Ascending aorta (tissue), 2 donors: Measurements from ENCODE around the gene FGFR4. TPM values are rescaled to one million over a fixed set of nuclear protein-coding genes. Genes with fewer than 3 reads are reported as not detected.

ENCODE experiments used
- DNase-seq, 2 donors: peaks; one replicate each; pipeline ENCODE4 v3.0.0-alpha.2; 2019; ENCODE audit warnings: low spot score in 2 of 2
- H3K27ac ChIP-seq, 2 donors: fragments of 200-600 bp; sonication (generic); one replicate each; pipeline ENCODE4 v1.5.1; 2016 to 2017; ENCODE audit warnings: mild to moderate bottlenecking in 1 of 2
- H3K27me3 ChIP-seq: fragments of 200-600 bp; sonication (generic); one replicate; pipeline ENCODE4 v1.5.1; 2017
- H3K36me3 ChIP-seq, 2 donors: fragments of 200-600 bp; sonication (generic); one replicate each; pipeline ENCODE4 v1.5.1; 2016
- H3K4me1 ChIP-seq, 2 donors: fragments of 200-600 bp; sonication (generic); one replicate each; pipeline ENCODE4 v1.5.1; 2016 to 2017; ENCODE audit warnings: mild to moderate bottlenecking in 1 of 2
- H3K4me3 ChIP-seq, 2 donors: fragments of 200-600 bp; sonication (generic); one replicate each; pipeline ENCODE4 v1.5.1; 2016 to 2017; ENCODE audit warnings: mild to moderate bottlenecking in 1 of 2
- H3K9me3 ChIP-seq, 2 donors: fragments of 200-600 bp; sonication (generic); one replicate each; pipeline ENCODE4 v1.5.1; 2016
- intact Hi-C: fragments of 100-400 bp; cut with DNase I; formaldehyde crosslinking; loops from one replicate; pipeline ENCODE4 v1.15.1; 2023
- total RNA-seq: library from RNA; depleted of rRNA; stranded (reverse); fragments of >200 nt; gene quantifications from one replicate; pipeline ENCODE4 v1.1.0, GENCODE V29; 2016
- TF ChIP-seq, protein P1 (sequence below), 3 experiments: fragments of 200-600 bp in 2 of 3; fragments of 450-650 bp in 1 of 3; sonication (generic) in 2 of 3; IDR thresholded peaks; one replicate each; pipeline ENCODE4 v1.5.1; 2016 to 2019; ENCODE audit warnings: antibody characterized with exemption in 3 of 3, mild to moderate bottlenecking in 1 of 3, moderate library complexity in 1 of 3

The FGFR4 gene
- total RNA-seq, 1 donor from 2014 or later, result 0.85 TPM

GRCh38 chr5:177098120-177098469, 11.4 kb downstream of the FGFR4 start:
- no peak for DNase-seq
- H3K36me3 ChIP-seq, result no peaks in the 10 kb centered on the region

GRCh38 chr5:177098470-177099141, 11.9 kb downstream of the FGFR4 start:
- TF ChIP-seq, protein P1, sequence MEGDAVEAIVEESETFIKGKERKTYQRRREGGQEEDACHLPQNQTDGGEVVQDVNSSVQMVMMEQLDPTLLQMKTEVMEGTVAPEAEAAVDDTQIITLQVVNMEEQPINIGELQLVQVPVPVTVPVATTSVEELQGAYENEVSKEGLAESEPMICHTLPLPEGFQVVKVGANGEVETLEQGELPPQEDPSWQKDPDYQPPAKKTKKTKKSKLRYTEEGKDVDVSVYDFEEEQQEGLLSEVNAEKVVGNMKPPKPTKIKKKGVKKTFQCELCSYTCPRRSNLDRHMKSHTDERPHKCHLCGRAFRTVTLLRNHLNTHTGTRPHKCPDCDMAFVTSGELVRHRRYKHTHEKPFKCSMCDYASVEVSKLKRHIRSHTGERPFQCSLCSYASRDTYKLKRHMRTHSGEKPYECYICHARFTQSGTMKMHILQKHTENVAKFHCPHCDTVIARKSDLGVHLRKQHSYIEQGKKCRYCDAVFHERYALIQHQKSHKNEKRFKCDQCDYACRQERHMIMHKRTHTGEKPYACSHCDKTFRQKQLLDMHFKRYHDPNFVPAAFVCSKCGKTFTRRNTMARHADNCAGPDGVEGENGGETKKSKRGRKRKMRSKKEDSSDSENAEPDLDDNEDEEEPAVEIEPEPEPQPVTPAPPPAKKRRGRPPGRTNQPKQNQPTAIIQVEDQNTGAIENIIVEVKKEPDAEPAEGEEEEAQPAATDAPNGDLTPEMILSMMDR (IDR thresholded peaks at IDR 0.05), result no peak
- no peaks in the 10 kb centered on the region for H3K9me3 ChIP-seq
- no peak overlapping the region for H3K4me3 ChIP-seq
- no peak overlapping the region for H3K27ac ChIP-seq
- DNase-seq, result no peak
- no peaks in the 10 kb centered on the region for H3K36me3 ChIP-seq
- H3K4me1 ChIP-seq, result no peaks in the 10 kb centered on the region
- intact Hi-C loops, result no loop called here
- H3K27me3 ChIP-seq, result no peaks in the 10 kb centered on the region

More at GRCh38 chr5:177098120-177098469, 11.4 kb downstream of the FGFR4 start:
- H3K27ac ChIP-seq, result no peak overlapping the region
- TF ChIP-seq, protein P1 (IDR thresholded peaks at IDR 0.05), result no peak
- H3K27me3 ChIP-seq, result no peaks in the 10 kb centered on the region
- no peak overlapping the region for H3K4me3 ChIP-seq
- intact Hi-C loops, result no loop called here
- no peaks in the 10 kb centered on the region for H3K4me1 ChIP-seq
- no peaks in the 10 kb centered on the region for H3K9me3 ChIP-seq

DNA sequence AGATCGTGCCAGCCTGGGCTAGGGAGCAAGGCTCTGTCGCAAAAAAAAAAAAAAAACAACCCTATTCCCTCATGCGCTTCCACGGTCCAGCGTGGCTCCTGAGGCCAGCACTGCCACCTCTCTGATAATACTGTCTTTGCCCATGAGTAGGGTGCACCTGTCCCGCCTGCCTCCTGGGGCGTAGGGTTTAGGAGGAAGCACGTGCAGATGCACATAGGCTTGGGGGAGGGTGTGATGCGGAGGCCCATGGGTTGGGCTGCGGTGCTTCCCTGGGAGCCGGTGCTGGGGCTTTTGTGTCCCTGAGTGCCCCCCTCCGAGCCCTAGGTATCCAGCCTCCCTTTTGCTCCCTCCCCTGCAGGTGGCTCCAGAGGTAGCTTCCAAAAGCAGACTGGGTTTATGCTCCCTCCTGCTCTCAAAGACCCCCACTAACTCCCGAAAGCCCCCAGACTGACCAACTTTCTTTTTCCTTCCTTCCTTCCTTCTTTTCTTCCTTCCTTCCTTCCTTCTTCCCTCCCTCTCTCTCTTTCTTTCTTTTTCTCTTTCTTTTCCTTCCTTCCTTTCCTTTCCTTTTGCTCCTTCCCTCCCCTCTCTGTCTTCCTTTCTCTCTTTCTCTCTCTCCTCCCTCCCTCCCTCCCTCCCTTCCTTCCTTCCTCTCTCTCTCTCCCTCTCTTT, 12.8 kb downstream of the FGFR4 start:
- H3K4me1 ChIP-seq, result no peaks in the 10 kb centered on the region
- intact Hi-C loops, result no loop called here
- no peak overlapping the region for H3K4me3 ChIP-seq

GRCh38 chr5:177100714-177101121, 14.0 kb downstream of the FGFR4 start:
- Histone ChIP-seq H3K4me1 (no peaks in the 10 kb centered on the region), H3K27ac (no peak overlapping the region), H3K9me3 (no peaks in the 10 kb centered on the region), H3K36me3 (no peaks in the 10 kb centered on the region), H3K4me3 (no peak overlapping the region), H3K27me3 (no peaks in the 10 kb centered on the region)
- TF ChIP-seq, protein P1 (IDR thresholded peaks at IDR 0.05), result no peak
- no peak for DNase-seq
- intact Hi-C loops, result no loop called here

More for the DNA sequence above, 12.8 kb downstream of the FGFR4 start:
- no peak overlapping the region for H3K27ac ChIP-seq
- H3K27me3 ChIP-seq, result no peaks in the 10 kb centered on the region
- no peak for DNase-seq
- no peaks in the 10 kb centered on the region for H3K36me3 ChIP-seq
- H3K9me3 ChIP-seq, result no peaks in the 10 kb centered on the region
- TF ChIP-seq, protein P1 (IDR thresholded peaks at IDR 0.05), result no peak

DNA sequence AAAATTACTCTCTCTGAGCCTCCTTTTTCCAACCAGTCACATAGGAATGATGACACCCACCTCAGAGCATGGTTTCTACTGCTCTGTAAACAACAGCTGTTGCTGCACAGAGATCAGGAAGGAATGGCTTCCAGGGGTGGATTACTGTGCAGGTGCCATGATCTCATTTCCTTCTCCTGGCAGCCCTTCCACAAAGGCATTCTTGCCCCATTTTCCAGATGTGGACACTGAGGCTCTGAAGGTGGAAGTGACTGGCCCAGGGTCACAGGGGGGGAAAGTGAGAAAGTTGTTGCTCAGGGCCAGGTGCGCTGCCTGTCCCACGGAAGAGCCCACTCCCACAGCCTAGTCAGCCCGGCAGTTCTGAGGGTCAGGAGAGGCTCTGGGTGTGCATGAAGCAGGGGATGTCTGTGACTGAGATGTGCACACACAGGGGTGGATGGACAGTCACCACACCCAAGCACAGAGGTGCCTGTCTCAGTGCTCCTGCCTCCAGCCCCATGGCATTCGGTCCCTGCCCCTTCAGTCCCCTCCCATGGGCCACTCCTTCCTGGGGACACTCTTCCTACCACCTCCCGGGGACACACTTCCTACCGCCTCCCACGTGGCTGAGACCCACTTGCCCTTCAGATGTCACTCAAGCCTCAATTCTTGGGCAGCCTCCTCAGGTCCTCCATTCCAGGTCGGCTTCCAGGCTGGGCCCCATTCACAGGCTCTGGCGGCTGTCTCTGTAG, 17.0 kb downstream of the FGFR4 start:
- no peaks in the 10 kb centered on the region for H3K36me3 ChIP-seq
- no peaks in the 10 kb centered on the region for H3K9me3 ChIP-seq
- intact Hi-C loops, result no loop called here
- no peak overlapping the region for H3K4me3 ChIP-seq
- DNase-seq, result no peak
- TF ChIP-seq, protein P1 (IDR thresholded peaks at IDR 0.05), result no peak
- no peaks in the 10 kb centered on the region for H3K4me1 ChIP-seq
- no peaks in the 10 kb centered on the region for H3K27me3 ChIP-seq
- no peak overlapping the region for H3K27ac ChIP-seq
